ENCODE results near the gene KIF23.

DNA sequence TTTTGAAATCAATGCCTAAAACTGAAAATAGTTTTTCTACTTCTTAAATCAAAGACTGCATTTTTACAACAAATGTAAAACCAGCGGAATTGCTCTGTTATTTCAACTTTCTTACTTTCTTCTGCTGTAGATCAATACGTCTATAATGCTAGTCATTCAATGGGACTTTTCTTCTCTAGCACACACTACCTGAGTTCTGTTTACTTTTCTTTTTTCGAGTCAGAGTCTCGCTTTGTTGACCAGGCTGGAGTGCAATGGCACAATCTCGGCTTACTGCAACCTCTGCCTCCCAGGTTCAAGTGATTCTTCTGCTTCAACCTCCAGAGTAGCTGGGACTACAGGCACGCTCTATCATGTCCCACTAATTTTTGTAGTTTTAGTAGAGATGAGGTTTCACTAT, 40.7 kb upstream of the KIF23 start:
- TF ChIP-seq, protein P1, sequence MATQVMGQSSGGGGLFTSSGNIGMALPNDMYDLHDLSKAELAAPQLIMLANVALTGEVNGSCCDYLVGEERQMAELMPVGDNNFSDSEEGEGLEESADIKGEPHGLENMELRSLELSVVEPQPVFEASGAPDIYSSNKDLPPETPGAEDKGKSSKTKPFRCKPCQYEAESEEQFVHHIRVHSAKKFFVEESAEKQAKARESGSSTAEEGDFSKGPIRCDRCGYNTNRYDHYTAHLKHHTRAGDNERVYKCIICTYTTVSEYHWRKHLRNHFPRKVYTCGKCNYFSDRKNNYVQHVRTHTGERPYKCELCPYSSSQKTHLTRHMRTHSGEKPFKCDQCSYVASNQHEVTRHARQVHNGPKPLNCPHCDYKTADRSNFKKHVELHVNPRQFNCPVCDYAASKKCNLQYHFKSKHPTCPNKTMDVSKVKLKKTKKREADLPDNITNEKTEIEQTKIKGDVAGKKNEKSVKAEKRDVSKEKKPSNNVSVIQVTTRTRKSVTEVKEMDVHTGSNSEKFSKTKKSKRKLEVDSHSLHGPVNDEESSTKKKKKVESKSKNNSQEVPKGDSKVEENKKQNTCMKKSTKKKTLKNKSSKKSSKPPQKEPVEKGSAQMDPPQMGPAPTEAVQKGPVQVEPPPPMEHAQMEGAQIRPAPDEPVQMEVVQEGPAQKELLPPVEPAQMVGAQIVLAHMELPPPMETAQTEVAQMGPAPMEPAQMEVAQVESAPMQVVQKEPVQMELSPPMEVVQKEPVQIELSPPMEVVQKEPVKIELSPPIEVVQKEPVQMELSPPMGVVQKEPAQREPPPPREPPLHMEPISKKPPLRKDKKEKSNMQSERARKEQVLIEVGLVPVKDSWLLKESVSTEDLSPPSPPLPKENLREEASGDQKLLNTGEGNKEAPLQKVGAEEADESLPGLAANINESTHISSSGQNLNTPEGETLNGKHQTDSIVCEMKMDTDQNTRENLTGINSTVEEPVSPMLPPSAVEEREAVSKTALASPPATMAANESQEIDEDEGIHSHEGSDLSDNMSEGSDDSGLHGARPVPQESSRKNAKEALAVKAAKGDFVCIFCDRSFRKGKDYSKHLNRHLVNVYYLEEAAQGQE (IDR thresholded peaks at IDR 0.05; ENCODE audit: low read depth), result no peak
- TF ChIP-seq TAF1 (IDR thresholded peaks at IDR 0.05; ENCODE audit: low read depth) (no peak), CEBPB (IDR thresholded peaks at IDR 0.05) (no peak), TEAD4 (IDR thresholded peaks at IDR 0.05) (no peak), RAD21 (IDR thresholded peaks at IDR 0.05; ENCODE audit: low read depth) (no peak), NFIC (IDR thresholded peaks at IDR 0.05) (no peak), EP300 (IDR thresholded peaks at IDR 0.05; ENCODE audit: borderline replicate concordance) (no peak), CREB1 (IDR thresholded peaks at IDR 0.05; ENCODE audit: low read depth) (no peak), EGR1 (IDR thresholded peaks at IDR 0.05) (no peak)
- TF ChIP-seq, protein P2, sequence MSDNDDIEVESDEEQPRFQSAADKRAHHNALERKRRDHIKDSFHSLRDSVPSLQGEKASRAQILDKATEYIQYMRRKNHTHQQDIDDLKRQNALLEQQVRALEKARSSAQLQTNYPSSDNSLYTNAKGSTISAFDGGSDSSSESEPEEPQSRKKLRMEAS (IDR thresholded peaks at IDR 0.05), result no peak

All from Ishikawa (cell line).